GM12864 (cell line): ENCODE data around the gene CALHM5.
"Not testable (repeated sequence)": the region's sequence is repeated elsewhere in the genome, so short reads cannot be mapped to it uniquely, and the experiment has no call there.

Source experiments
- DNase-seq: peaks from one replicate; pipeline ENCODE4 v3.0.0-alpha.2; 2011; ENCODE audit warnings: low read depth
- H3K4me3 ChIP-seq: 2 replicates; pipeline ENCODE4 v1.5.1; 2011; ENCODE audit warnings: mild to moderate bottlenecking, low read depth, low read length, control low read depth
- CTCF ChIP-seq: IDR thresholded peaks from 2 replicates; pipeline ENCODE4 v1.5.1; 2011; ENCODE audit warnings: low read depth, mild to moderate bottlenecking, moderate library complexity, low read length, control low read depth, inconsistent platforms; ENCODE audit errors: missing control alignments

The CALHM5 gene

GRCh38 chr6:116485559-116486184, 25.8 kb upstream of the CALHM5 start:
- no peak for DNase-seq
- H3K4me3 ChIP-seq, result no peak overlapping the region

GRCh38 chr6:116491610-116492330, 19.7 kb upstream of the CALHM5 start:
- H3K4me3 ChIP-seq, result no peak overlapping the region
- no peak for TF ChIP-seq CTCF
- no peak for DNase-seq

More at GRCh38 chr6:116485559-116486184, 25.8 kb upstream of the CALHM5 start:
- no peak for TF ChIP-seq CTCF

- H3K4me3 ChIP-seq, result no peak overlapping the region
- TF ChIP-seq CTCF, result no peak
- no peak for DNase-seq
These were observed 18.9 kb upstream of the CALHM5 start for GRCh38 chr6:116492331-116493067.

- not testable (repeated sequence) for H3K4me3 ChIP-seq, DNase-seq
These were observed 16.3 kb upstream of the CALHM5 start for GRCh38 chr6:116495161-116495560.

- no peak overlapping the region for H3K4me3 ChIP-seq
- no peak for DNase-seq
- no peak for TF ChIP-seq CTCF
These were observed 14.2 kb upstream of the CALHM5 start for GRCh38 chr6:116497113-116497676.

GRCh38 chr6:116500969-116501433, 10.4 kb upstream of the CALHM5 start:
- H3K4me3 ChIP-seq, result no peak overlapping the region
- TF ChIP-seq CTCF, result no peak
- DNase-seq, result no peak

- DNase-seq, result no peak
- no peak overlapping the region for H3K4me3 ChIP-seq
- no peak for TF ChIP-seq CTCF
These were observed 4.1 kb upstream of the CALHM5 start for GRCh38 chr6:116507324-116507723.
